GOT3 (cell line): ENCODE results near the gene SIRT7.
"Not testable (repeated sequence)": the region's sequence is repeated elsewhere in the genome, so short reads cannot be mapped to it uniquely, and the experiment has no call there.

Experiments used
- DNase-seq: peaks from one replicate; lab custom pipeline; 2025; ENCODE audit warnings: mixed read lengths; lab: John Stamatoyannopoulos, UW

The SIRT7 gene

GRCh38 chr17:81954131-81955057, 36.4 kb upstream of the SIRT7 start:
- DNase-seq: no peak

GRCh38 chr17:81953443-81953842, 35.5 kb upstream of the SIRT7 start:
- DNase-seq: not testable (repeated sequence)

GRCh38 chr17:81952792-81953228, 34.8 kb upstream of the SIRT7 start:
- DNase-seq: no peak

GRCh38 chr17:81951785-81952684, 34.1 kb upstream of the SIRT7 start:
- no peak for DNase-seq

GRCh38 chr17:81950501-81950900, 32.5 kb upstream of the SIRT7 start:
- no peak for DNase-seq

- no peak for DNase-seq
These were observed 30.8 kb upstream of the SIRT7 start for GRCh38 chr17:81948635-81949378.

- no peak for DNase-seq
These were observed 29.2 kb upstream of the SIRT7 start, which contains the start of gene MYADML2 for GRCh38 chr17:81947189-81947588. Gene MYADML2 (minus strand): TSS chr17:81947233. CDS start chr17:81941741, 5,492 bp downstream.

- DNase-seq: no peak
These were observed 26.9 kb upstream of the SIRT7 start for GRCh38 chr17:81944858-81945257.

- no peak for DNase-seq
These were observed 24.2 kb upstream of the SIRT7 start for GRCh38 chr17:81942167-81942553.

GRCh38 chr17:81941484-81942166, 23.6 kb upstream of the SIRT7 start:
- no peak for DNase-seq

GRCh38 chr17:81940538-81941483, 22.8 kb upstream of the SIRT7 start:
- DNase-seq: no peak

- DNase-seq: no peak
These were observed 22.0 kb upstream of the SIRT7 start for GRCh38 chr17:81939881-81940385.

GRCh38 chr17:81939218-81939617, 21.2 kb upstream of the SIRT7 start:
- no peak for DNase-seq

- no peak for DNase-seq
These were observed 17.7 kb upstream of the SIRT7 start for GRCh38 chr17:81935709-81936084.

- no peak for DNase-seq
These were observed 17.1 kb upstream of the SIRT7 start for GRCh38 chr17:81934850-81935708.

- no peak for DNase-seq
These were observed 16.3 kb upstream of the SIRT7 start for GRCh38 chr17:81934098-81934757.

- no peak for DNase-seq
These were observed 15.3 kb upstream of the SIRT7 start for GRCh38 chr17:81933178-81933699.

- no peak for DNase-seq
These were observed 14.5 kb upstream of the SIRT7 start for GRCh38 chr17:81932333-81932983.
